Measurements from ENCODE around the gene EIF4G1.

Gene EIF4G1

DNA sequence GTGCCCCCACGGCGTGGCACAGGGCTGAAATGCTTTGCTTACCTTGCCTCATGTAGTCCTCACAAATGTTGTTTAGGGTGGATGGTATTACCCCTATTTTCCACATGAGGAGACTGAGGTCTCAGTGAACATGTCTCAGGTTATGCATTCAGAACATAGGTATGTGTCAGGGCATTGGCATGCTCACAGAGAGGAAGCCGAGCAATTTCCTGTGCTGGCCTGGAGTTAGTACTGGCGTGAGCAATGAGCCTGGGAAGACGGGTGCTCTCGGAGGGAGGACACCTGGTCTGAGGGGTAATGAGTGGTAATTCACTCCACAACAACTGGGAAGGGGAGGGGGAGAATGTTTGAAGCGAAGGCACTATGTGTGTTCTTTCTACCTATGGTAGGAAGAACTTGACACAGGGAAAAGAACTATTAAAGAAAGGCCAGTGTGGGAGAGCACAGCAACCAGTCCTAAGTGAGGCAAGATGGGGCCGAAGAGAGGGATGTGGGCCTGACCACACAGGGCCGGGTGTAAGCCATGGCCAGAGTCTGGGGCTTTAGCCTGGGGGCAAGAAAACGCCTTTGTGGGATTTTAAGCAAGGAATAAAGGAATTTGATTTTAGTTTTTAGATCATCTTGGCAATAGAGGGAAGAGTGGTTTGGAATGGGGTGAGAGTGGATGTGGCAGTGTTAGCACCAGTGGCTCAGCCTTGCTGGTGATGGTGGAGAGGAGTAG is 18.1 kb downstream of the EIF4G1 start:
- Histone ChIP-seq H2BK120ac (ENCODE audit: low read depth, low read length) (no peak overlapping the region), H3K4ac (ENCODE audit: low read depth in 1 of 2, low read length in 2 of 2) (peak overlapping the region in 1 of 2 experiments; percentile 37)

DNA sequence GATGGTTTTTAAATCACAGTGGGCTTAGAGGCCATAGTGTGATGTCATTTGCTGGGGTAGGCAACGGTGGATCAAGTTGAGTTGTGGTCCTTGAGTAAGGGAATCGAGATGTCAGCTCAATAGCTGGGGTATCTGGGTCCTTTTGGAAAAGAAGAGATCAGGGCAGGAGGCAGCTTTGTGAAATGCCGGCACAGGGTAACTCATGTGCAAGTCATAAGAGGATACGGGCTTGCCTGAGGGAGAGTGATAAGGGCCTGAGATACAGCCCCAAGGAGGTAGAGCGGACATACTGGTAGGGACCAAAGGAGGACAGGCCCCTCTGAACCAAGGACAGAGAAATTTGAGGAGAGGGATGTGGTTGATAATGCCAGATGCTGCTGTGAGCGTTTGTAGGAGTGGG is 18.8 kb downstream of the EIF4G1 start:
- no peaks in the 10 kb centered on the region for H3K27me3 ChIP-seq (ENCODE audit: control insufficient read depth in 1 of 2, insufficient read depth in 1 of 2, low read length in 2 of 2)
- peak overlapping the region; percentile 75 for H2AK5ac ChIP-seq (ENCODE audit: low read length, severe bottlenecking)
- peaks cover 43% of the 10 kb centered on the region for H3K4me1 ChIP-seq (ENCODE audit: control insufficient read depth, insufficient read depth, low read depth, low read length)
- no peaks in the 10 kb centered on the region for H3K9me3 ChIP-seq (ENCODE audit: control insufficient read depth, low read length)
- H3K4me2 ChIP-seq (ENCODE audit: low read length, poor library complexity, severe bottlenecking): no peak overlapping the region
- H3K18ac ChIP-seq (ENCODE audit: low read depth in 1 of 2, low read length in 2 of 2): peak overlapping the region in 1 of 2 experiments; percentile 11
- H2BK12ac ChIP-seq (ENCODE audit: low read length in 2 of 2): no peak overlapping the region
- no peak overlapping the region for H4K91ac ChIP-seq (ENCODE audit: low read length)
- H3K23ac ChIP-seq (ENCODE audit: low read length in 2 of 2): no peak overlapping the region
- WGBS: 86% methylated on average over 6 of the region's 6 CpGs
- no peak overlapping the region for H2BK120ac ChIP-seq (ENCODE audit: low read depth, low read length)
- no peak overlapping the region for H2AFZ ChIP-seq (ENCODE audit: low read depth, low read length)
- peaks cover 54 to 72% of the 10 kb centered on the region in 2 experiments for H3K36me3 ChIP-seq (ENCODE audit: control insufficient read depth in 1 of 2, insufficient read depth in 2 of 2, low read depth in 1 of 2, low read length in 2 of 2)
- H2BK5ac ChIP-seq (ENCODE audit: low read depth, low read length, poor library complexity, severe bottlenecking): peak overlapping the region; percentile 11
- peak overlapping the region; percentile 80 for H3K27ac ChIP-seq (ENCODE audit: low read length, poor library complexity, severe bottlenecking)
- H3K14ac ChIP-seq (ENCODE audit: low read length in 2 of 2): no peak overlapping the region
- peaks cover 14% of the 10 kb centered on the region for H3K79me1 ChIP-seq (replicated peaks; ENCODE audit: low read length, poor library complexity, severe bottlenecking)
- no peak overlapping the region for H3K4ac ChIP-seq (ENCODE audit: low read depth in 1 of 2, low read length in 2 of 2)
- peak overlapping the region; percentile 51 for H3K9ac ChIP-seq (ENCODE audit: low read length)
- H2BK15ac ChIP-seq (ENCODE audit: low read depth, poor library complexity, severe bottlenecking): no peak overlapping the region
- no peak for DNase-seq
- no peak overlapping the region for H3K4me3 ChIP-seq (ENCODE audit: insufficient read depth in 1 of 2, low read depth in 1 of 2, low read length in 2 of 2)
- H4K8ac ChIP-seq (ENCODE audit: low read length): no peak overlapping the region

More for the DNA sequence above, 18.1 kb downstream of the EIF4G1 start:
- Histone ChIP-seq H2BK12ac (ENCODE audit: low read length in 2 of 2) (peak overlapping the region in 1 of 2 experiments; percentile 57), H3K36me3 (ENCODE audit: control insufficient read depth in 1 of 2, insufficient read depth in 2 of 2, low read depth in 1 of 2, low read length in 2 of 2) (peaks cover 61 to 79% of the 10 kb centered on the region in 2 experiments), H3K18ac (ENCODE audit: low read depth in 1 of 2, low read length in 2 of 2) (peak overlapping the region; percentile 11 to 13), H3K79me1 (replicated peaks; ENCODE audit: low read length, poor library complexity, severe bottlenecking) (peaks cover 12% of the 10 kb centered on the region), H3K23ac (ENCODE audit: low read length in 2 of 2) (no peak overlapping the region), H3K14ac (ENCODE audit: low read length in 2 of 2) (no peak overlapping the region), H4K91ac (ENCODE audit: low read length) (peak overlapping the region; percentile 29), H3K4me1 (ENCODE audit: control insufficient read depth, insufficient read depth, low read depth, low read length) (peaks cover 42% of the 10 kb centered on the region), H3K4me2 (ENCODE audit: low read length, poor library complexity, severe bottlenecking) (no peak overlapping the region), H3K9me3 (ENCODE audit: control insufficient read depth, low read length) (no peaks in the 10 kb centered on the region), H3K27me3 (ENCODE audit: control insufficient read depth in 1 of 2, insufficient read depth in 1 of 2, low read length in 2 of 2) (no peaks in the 10 kb centered on the region), H2AK5ac (ENCODE audit: low read length, severe bottlenecking) (peak overlapping the region; percentile 90), H2BK5ac (ENCODE audit: low read depth, low read length, poor library complexity, severe bottlenecking) (peak overlapping the region; percentile 39), H3K9ac (ENCODE audit: low read length) (peak overlapping the region; percentile 51), H4K8ac (ENCODE audit: low read length) (no peak overlapping the region), H2AFZ (ENCODE audit: low read depth, low read length) (no peak overlapping the region), H2BK15ac (ENCODE audit: low read depth, poor library complexity, severe bottlenecking) (no peak overlapping the region), H3K27ac (ENCODE audit: low read length, poor library complexity, severe bottlenecking) (peak overlapping the region; percentile 80), H3K4me3 (ENCODE audit: insufficient read depth in 1 of 2, low read depth in 1 of 2, low read length in 2 of 2) (no peak overlapping the region)
- DNase-seq: peak; percentile 89
- WGBS: 44% methylated on average over 10 of the region's 10 CpGs

GRCh38 chr3:184333700-184334099 is 19.3 kb downstream of the EIF4G1 start:
- H2BK5ac ChIP-seq (ENCODE audit: low read depth, low read length, poor library complexity, severe bottlenecking): no peak overlapping the region
- H2BK12ac ChIP-seq (ENCODE audit: low read length in 2 of 2): no peak overlapping the region
- DNase-seq: no peak
- H3K4me2 ChIP-seq (ENCODE audit: low read length, poor library complexity, severe bottlenecking): no peak overlapping the region
- H2BK15ac ChIP-seq (ENCODE audit: low read depth, poor library complexity, severe bottlenecking): no peak overlapping the region
- no peak overlapping the region for H3K23ac ChIP-seq (ENCODE audit: low read length in 2 of 2)
- H3K9ac ChIP-seq (ENCODE audit: low read length): peak overlapping the region; percentile 51
- H3K4me1 ChIP-seq (ENCODE audit: control insufficient read depth, insufficient read depth, low read depth, low read length): peaks cover 48% of the 10 kb centered on the region
- peak overlapping the region; percentile 80 for H3K27ac ChIP-seq (ENCODE audit: low read length, poor library complexity, severe bottlenecking)
- peak overlapping the region; percentile 56 for H4K91ac ChIP-seq (ENCODE audit: low read length)
- H3K9me3 ChIP-seq (ENCODE audit: control insufficient read depth, low read length): no peaks in the 10 kb centered on the region
- no peak overlapping the region for H2AFZ ChIP-seq (ENCODE audit: low read depth, low read length)
- H3K79me1 ChIP-seq (replicated peaks; ENCODE audit: low read length, poor library complexity, severe bottlenecking): peaks cover 15% of the 10 kb centered on the region
- no peak overlapping the region for H3K4me3 ChIP-seq (ENCODE audit: insufficient read depth in 1 of 2, low read depth in 1 of 2, low read length in 2 of 2)
- WGBS: 91% methylated on average over 3 of the region's 3 CpGs
- H4K8ac ChIP-seq (ENCODE audit: low read length): no peak overlapping the region
- H2BK120ac ChIP-seq (ENCODE audit: low read depth, low read length): no peak overlapping the region
- H3K14ac ChIP-seq (ENCODE audit: low read length in 2 of 2): no peak overlapping the region
- peaks cover 52 to 67% of the 10 kb centered on the region in 2 experiments for H3K36me3 ChIP-seq (ENCODE audit: control insufficient read depth in 1 of 2, insufficient read depth in 2 of 2, low read depth in 1 of 2, low read length in 2 of 2)
- peak overlapping the region; percentile 75 for H2AK5ac ChIP-seq (ENCODE audit: low read length, severe bottlenecking)
- no peak overlapping the region for H3K18ac ChIP-seq (ENCODE audit: low read depth in 1 of 2, low read length in 2 of 2)
- no peaks in the 10 kb centered on the region for H3K27me3 ChIP-seq (ENCODE audit: control insufficient read depth in 1 of 2, insufficient read depth in 1 of 2, low read length in 2 of 2)
- no peak overlapping the region for H3K4ac ChIP-seq (ENCODE audit: low read depth in 1 of 2, low read length in 2 of 2)

- H4K8ac ChIP-seq (ENCODE audit: low read length): no peak overlapping the region
- H3K36me3 ChIP-seq (ENCODE audit: control insufficient read depth in 1 of 2, insufficient read depth in 2 of 2, low read depth in 1 of 2, low read length in 2 of 2): peaks cover 46 to 58% of the 10 kb centered on the region in 2 experiments
- peak overlapping the region; percentile 90 for H3K9ac ChIP-seq (ENCODE audit: low read length)
- no peak overlapping the region for H3K23ac ChIP-seq (ENCODE audit: low read length in 2 of 2)
- H3K4me2 ChIP-seq (ENCODE audit: low read length, poor library complexity, severe bottlenecking): no peak overlapping the region
- no peak overlapping the region for H4K91ac ChIP-seq (ENCODE audit: low read length)
- H2BK5ac ChIP-seq (ENCODE audit: low read depth, low read length, poor library complexity, severe bottlenecking): no peak overlapping the region
- WGBS: 56% methylated on average over 11 of the region's 15 CpGs
- H3K18ac ChIP-seq (ENCODE audit: low read depth in 1 of 2, low read length in 2 of 2): no peak overlapping the region
- no peak overlapping the region for H3K14ac ChIP-seq (ENCODE audit: low read length in 2 of 2)
- H3K27me3 ChIP-seq (ENCODE audit: control insufficient read depth in 1 of 2, insufficient read depth in 1 of 2, low read length in 2 of 2): no peaks in the 10 kb centered on the region
- H3K9me3 ChIP-seq (ENCODE audit: control insufficient read depth, low read length): no peaks in the 10 kb centered on the region
- peak overlapping the region; percentile 78 for H3K27ac ChIP-seq (ENCODE audit: low read length, poor library complexity, severe bottlenecking)
- no peak overlapping the region for H2AK5ac ChIP-seq (ENCODE audit: low read length, severe bottlenecking)
- H3K4me3 ChIP-seq (ENCODE audit: insufficient read depth in 1 of 2, low read depth in 1 of 2, low read length in 2 of 2): no peak overlapping the region
- H2BK15ac ChIP-seq (ENCODE audit: low read depth, poor library complexity, severe bottlenecking): no peak overlapping the region
- peaks cover 20% of the 10 kb centered on the region for H3K79me1 ChIP-seq (replicated peaks; ENCODE audit: low read length, poor library complexity, severe bottlenecking)
- DNase-seq: peak; percentile 83
- no peak overlapping the region for H2BK12ac ChIP-seq (ENCODE audit: low read length in 2 of 2)
- H2AFZ ChIP-seq (ENCODE audit: low read depth, low read length): no peak overlapping the region
- no peak overlapping the region for H2BK120ac ChIP-seq (ENCODE audit: low read depth, low read length)
- no peak overlapping the region for H3K4ac ChIP-seq (ENCODE audit: low read depth in 1 of 2, low read length in 2 of 2)
- peaks cover 52% of the 10 kb centered on the region for H3K4me1 ChIP-seq (ENCODE audit: control insufficient read depth, insufficient read depth, low read depth, low read length)
These were observed 20.2 kb downstream of the EIF4G1 start for GRCh38 chr3:184334470-184335158.

Data from mesenchymal stem cell (in vitro differentiated cells and primary cell).